DND-41 (cell line): Measurements from ENCODE around the gene SGTA.
A peak's percentile ranks its signal among the peaks of the same experiment; 100 is the strongest.

Source experiments
- ATAC-seq: fragments of 200-7000 bp; cut with Tn5 transposase; 3 replicates; pipeline ENCODE4 v1.9.1; 2021; ENCODE audit warnings: low read depth; ENCODE audit not compliant: insufficient read depth
- DNase-seq: peaks from one replicate; pipeline ENCODE4 v3.0.0-alpha.2; 2020
- H2AFZ ChIP-seq: 2 replicates; pipeline ENCODE4 v1.6.0; 2012; ENCODE audit warnings: low read depth, low read length
- H3K27ac ChIP-seq: 2 replicates; pipeline ENCODE4 v1.5.1; 2012; ENCODE audit warnings: low read length, inconsistent platforms
- H3K27me3 ChIP-seq: fragments of 200-600 bp; sonication (generic); 2 replicates; pipeline ENCODE4 v1.6.0; 2012; ENCODE audit warnings: low read length, mild to moderate bottlenecking, inconsistent platforms; ENCODE audit not compliant: insufficient read depth, poor library complexity
- H3K36me3 ChIP-seq: 2 replicates; pipeline ENCODE4 v1.5.1; 2012; ENCODE audit warnings: low read length, inconsistent platforms; ENCODE audit not compliant: insufficient read depth
- H3K4me1 ChIP-seq: 2 replicates; pipeline ENCODE4 v1.5.1; 2012; ENCODE audit warnings: mild to moderate bottlenecking, low read length; ENCODE audit not compliant: insufficient read depth
- H3K4me2 ChIP-seq: 2 replicates; pipeline ENCODE4 v1.6.0; 2012; ENCODE audit warnings: mild to moderate bottlenecking, moderate library complexity, low read length, inconsistent platforms; ENCODE audit not compliant: insufficient read depth
- H3K4me3 ChIP-seq, 2 experiments: fragments of 200-600 bp in 1 of 2; shearing (Covaris generic) in 1 of 2; 2 replicates each; pipeline ENCODE4 v1.5.1; 2012 to 2016; ENCODE audit warnings: inconsistent platforms in 2 of 2, low read length in 2 of 2, mild to moderate bottlenecking in 2 of 2, low read depth in 1 of 2, moderate library complexity in 1 of 2
- H3K79me2 ChIP-seq: 2 replicates; pipeline ENCODE4 v1.6.0; 2012; ENCODE audit warnings: low read length, inconsistent platforms; ENCODE audit not compliant: insufficient read depth
- H3K9ac ChIP-seq: 2 replicates; pipeline ENCODE4 v1.6.0; 2012; ENCODE audit warnings: low read depth, mild to moderate bottlenecking, inconsistent platforms, low read length, moderate library complexity
- H3K9me3 ChIP-seq: 2 replicates; pipeline ENCODE4 v1.5.1; 2012; ENCODE audit warnings: low read length, moderate library complexity, mild to moderate bottlenecking, inconsistent platforms; ENCODE audit not compliant: insufficient read depth, severe bottlenecking
- H4K20me1 ChIP-seq: 2 replicates; pipeline ENCODE4 v1.6.0; 2012; ENCODE audit warnings: low read length; ENCODE audit not compliant: insufficient read depth
- CTCF ChIP-seq: IDR thresholded peaks from 2 replicates; pipeline ENCODE4 v1.5.1; 2012; ENCODE audit warnings: borderline replicate concordance, low read length, moderate library complexity, mild to moderate bottlenecking; ENCODE audit not compliant: poor library complexity, severe bottlenecking; ENCODE audit errors: extremely low read depth
- EZH2 ChIP-seq: IDR thresholded peaks from 3 replicates; pipeline ENCODE4 v1.6.1; 2012; ENCODE audit warnings: borderline replicate concordance, low read depth, mild to moderate bottlenecking, moderate library complexity, low read length, inconsistent platforms; ENCODE audit not compliant: severe bottlenecking

Gene SGTA

GRCh38 chr19:2732157-2732725 lies 50.8 kb downstream of the SGTA start:
- Histone ChIP-seq H3K27me3 (no peaks in the 10 kb centered on the region), H3K9ac (no peak overlapping the region), H3K4me2 (no peak overlapping the region), H3K4me3 (no peak overlapping the region), H3K79me2 (peaks cover 18% of the 10 kb centered on the region), H4K20me1 (peaks cover 30% of the 10 kb centered on the region), H3K36me3 (peaks cover 57% of the 10 kb centered on the region), H2AFZ (no peak overlapping the region), H3K27ac (no peak overlapping the region), H3K9me3 (peaks cover 3% of the 10 kb centered on the region), H3K4me1 (peaks cover 7% of the 10 kb centered on the region; the same call in 1 of the 2 replicates)
- TF ChIP-seq CTCF (no peak), EZH2 (no peak)
- ATAC-seq = no peak
- no peak for DNase-seq

- Histone ChIP-seq H3K27ac (no peak overlapping the region), H3K4me2 (no peak overlapping the region), H2AFZ (no peak overlapping the region), H3K36me3 (peaks cover 48% of the 10 kb centered on the region), H3K27me3 (no peaks in the 10 kb centered on the region), H3K9me3 (no peaks in the 10 kb centered on the region), H3K79me2 (peaks cover 9% of the 10 kb centered on the region), H3K4me1 (no peaks in the 10 kb centered on the region), H3K4me3 (no peak overlapping the region), H3K9ac (no peak overlapping the region), H4K20me1 (peaks cover 22% of the 10 kb centered on the region)
- DNase-seq = no peak
- no peak for TF ChIP-seq EZH2
- no peak for TF ChIP-seq CTCF
- ATAC-seq = no peak
Measured at GRCh38 chr19:2731181-2731995, 51.7 kb downstream of the SGTA start.

GRCh38 chr19:2729943-2730818 lies 52.9 kb downstream of the SGTA start:
- Histone ChIP-seq H3K4me1 (no peaks in the 10 kb centered on the region), H4K20me1 (peaks cover 10% of the 10 kb centered on the region)
- TF ChIP-seq EZH2 (no peak), CTCF (no peak)

More at GRCh38 chr19:2729943-2730818, 52.9 kb downstream of the SGTA start:
- no peak overlapping the region for H3K9ac ChIP-seq
- no peak overlapping the region for H3K4me3 ChIP-seq
- H3K79me2 ChIP-seq = no peaks in the 10 kb centered on the region
- H3K36me3 ChIP-seq = peaks cover 36% of the 10 kb centered on the region
- H3K27me3 ChIP-seq = no peaks in the 10 kb centered on the region
- H2AFZ ChIP-seq = no peak overlapping the region
- H3K4me2 ChIP-seq = no peak overlapping the region
- ATAC-seq (0 out of 3 replicates have a peak, but pooled peaks have one; percentile 13), DNase-seq (no peak)
- no peak overlapping the region for H3K27ac ChIP-seq
- no peaks in the 10 kb centered on the region for H3K9me3 ChIP-seq
